ENCODE results near the gene CLUH.

CLUH gene

DNA sequence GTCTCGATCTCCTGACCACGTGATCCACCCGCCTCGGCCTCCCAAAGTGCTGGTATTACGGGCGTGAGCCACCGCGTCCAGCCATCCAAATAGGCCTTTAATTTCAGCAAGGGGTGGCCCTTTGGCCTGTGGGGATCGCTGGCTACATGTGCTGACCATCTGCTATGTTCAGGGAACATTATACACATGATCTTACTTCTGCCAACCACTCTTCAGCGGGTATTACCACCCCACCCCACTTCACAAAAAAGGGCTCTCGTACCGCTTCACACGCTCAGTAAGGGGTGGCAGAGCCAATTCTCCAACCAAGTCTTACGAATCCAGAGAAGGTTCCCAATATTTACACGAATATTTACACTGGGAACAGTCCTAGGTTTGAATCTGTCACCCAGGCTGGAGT is 26.1 kb upstream of the CLUH start:
- H3K27ac ChIP-seq (ENCODE audit: insufficient read depth, low read length, poor library complexity, severe bottlenecking): no peak overlapping the region
- no peak for DNase-seq
- no peaks in the 10 kb centered on the region for H3K4me1 ChIP-seq (ENCODE audit: control insufficient read depth, insufficient read depth, low read length, poor library complexity, severe bottlenecking)

DNA sequence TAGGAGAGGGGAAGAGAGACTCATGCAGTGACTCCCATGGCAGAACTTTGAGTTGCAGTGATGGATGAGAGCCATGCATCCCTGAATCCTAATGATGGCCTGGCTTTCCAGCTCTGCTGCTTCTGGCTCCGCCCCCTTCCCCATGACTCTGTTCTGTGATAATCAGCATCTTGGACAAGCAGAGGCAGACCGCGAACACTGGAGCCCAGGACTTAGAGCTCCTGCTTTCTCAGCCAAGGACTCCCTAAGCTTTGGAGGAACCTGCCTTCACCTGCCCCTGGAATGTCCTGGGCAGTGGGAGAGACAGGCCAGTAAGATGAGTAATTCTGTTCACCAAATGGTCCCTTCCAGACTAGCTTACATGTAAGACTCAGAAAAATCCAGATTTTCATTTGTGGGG is 25.4 kb upstream of the CLUH start:
- Histone ChIP-seq H3K27me3 (replicated peaks; ENCODE audit: control insufficient read depth, insufficient read depth, low read length, poor library complexity, severe bottlenecking) (no peaks in the 10 kb centered on the region), H3K27ac (ENCODE audit: insufficient read depth, low read length, poor library complexity, severe bottlenecking) (no peak overlapping the region), H3K4me1 (ENCODE audit: control insufficient read depth, insufficient read depth, low read length, poor library complexity, severe bottlenecking) (no peaks in the 10 kb centered on the region), H3K9me3 (ENCODE audit: control insufficient read depth, low read length) (no peaks in the 10 kb centered on the region), H3K4me3 (ENCODE audit: insufficient read depth, low read depth, low read length, poor library complexity, severe bottlenecking) (no peak overlapping the region), H3K36me3 (ENCODE audit: control insufficient read depth, insufficient read depth, low read length) (no peaks in the 10 kb centered on the region)
- DNase-seq: no peak

More for the DNA sequence above, 26.1 kb upstream of the CLUH start:
- H3K4me3 ChIP-seq (ENCODE audit: insufficient read depth, low read depth, low read length, poor library complexity, severe bottlenecking): no peak overlapping the region
- no peaks in the 10 kb centered on the region for H3K27me3 ChIP-seq (replicated peaks; ENCODE audit: control insufficient read depth, insufficient read depth, low read length, poor library complexity, severe bottlenecking)
- no peaks in the 10 kb centered on the region for H3K36me3 ChIP-seq (ENCODE audit: control insufficient read depth, insufficient read depth, low read length)
- no peaks in the 10 kb centered on the region for H3K9me3 ChIP-seq (ENCODE audit: control insufficient read depth, low read length)

DNA sequence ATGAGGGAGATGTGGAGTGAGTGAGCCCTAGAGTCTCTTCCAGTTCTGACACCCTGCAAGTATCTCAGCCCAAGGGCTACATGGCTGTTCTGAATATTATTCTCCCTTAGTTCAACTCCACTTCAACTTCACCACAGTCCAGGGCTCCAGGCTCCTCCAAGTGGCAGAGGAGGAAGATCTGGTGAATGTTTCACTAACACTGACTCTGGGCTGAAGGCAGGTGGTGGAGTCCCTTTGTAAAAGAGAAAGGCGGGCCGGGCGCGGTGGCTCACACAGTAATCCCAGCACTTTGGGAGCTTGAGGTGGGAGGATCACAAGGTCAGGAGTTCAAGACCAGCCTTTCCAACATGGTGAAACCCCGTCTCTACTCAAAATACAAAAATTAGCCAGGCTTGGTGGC is 24.3 kb upstream of the CLUH start:
- Histone ChIP-seq H3K27ac (ENCODE audit: insufficient read depth, low read length, poor library complexity, severe bottlenecking) (no peak overlapping the region), H3K27me3 (replicated peaks; ENCODE audit: control insufficient read depth, insufficient read depth, low read length, poor library complexity, severe bottlenecking) (no peaks in the 10 kb centered on the region), H3K4me1 (ENCODE audit: control insufficient read depth, insufficient read depth, low read length, poor library complexity, severe bottlenecking) (no peaks in the 10 kb centered on the region), H3K36me3 (ENCODE audit: control insufficient read depth, insufficient read depth, low read length) (no peaks in the 10 kb centered on the region), H3K4me3 (ENCODE audit: insufficient read depth, low read depth, low read length, poor library complexity, severe bottlenecking) (no peak overlapping the region), H3K9me3 (ENCODE audit: control insufficient read depth, low read length) (no peaks in the 10 kb centered on the region)
- no peak for DNase-seq

DNA sequence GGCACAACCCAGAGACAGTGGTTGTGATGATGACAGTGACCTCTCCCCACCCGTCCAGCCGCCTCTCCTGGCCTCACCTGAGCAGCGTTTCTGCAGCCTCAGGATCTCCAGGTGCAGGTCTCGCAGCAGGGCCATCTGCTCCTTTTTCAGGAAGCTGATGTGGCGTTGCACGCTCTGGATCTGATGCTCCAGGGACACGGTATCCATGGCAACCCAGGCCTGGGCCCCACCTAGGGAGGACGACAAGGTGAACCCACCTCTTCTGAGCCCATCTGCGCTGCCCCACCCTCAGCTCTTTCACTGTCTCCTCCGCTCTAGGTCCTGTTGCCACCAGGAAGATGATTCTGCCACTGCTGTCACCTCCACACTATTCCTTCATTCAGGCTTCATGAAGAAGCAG is 23.4 kb upstream of the CLUH start:
- Histone ChIP-seq H3K36me3 (ENCODE audit: control insufficient read depth, insufficient read depth, low read length) (no peaks in the 10 kb centered on the region), H3K4me1 (ENCODE audit: control insufficient read depth, insufficient read depth, low read length, poor library complexity, severe bottlenecking) (no peaks in the 10 kb centered on the region)

DNA sequence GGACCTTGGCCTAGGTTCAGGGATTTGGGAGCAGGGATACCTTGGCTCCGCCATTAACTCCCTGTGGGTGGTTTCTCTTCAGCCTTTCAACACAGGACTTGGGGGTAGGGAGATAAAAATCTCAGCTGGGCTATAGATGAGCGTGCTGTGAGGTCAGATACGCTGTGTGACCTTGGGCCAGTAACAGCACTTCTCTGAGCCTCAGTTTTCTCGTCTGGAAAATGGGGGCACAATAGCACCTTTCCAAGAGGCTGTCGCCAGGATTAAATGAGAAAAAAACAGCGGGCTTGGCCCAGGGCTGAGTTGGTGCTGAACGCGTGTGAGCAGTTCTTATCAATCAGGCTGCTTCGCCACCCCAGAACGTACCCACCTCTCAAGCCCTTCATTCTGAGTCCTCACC is 20.2 kb upstream of the CLUH start:
- DNase-seq: no peak
- H3K27me3 ChIP-seq (replicated peaks; ENCODE audit: control insufficient read depth, insufficient read depth, low read length, poor library complexity, severe bottlenecking): no peaks in the 10 kb centered on the region
- no peaks in the 10 kb centered on the region for H3K36me3 ChIP-seq (ENCODE audit: control insufficient read depth, insufficient read depth, low read length)
- H3K4me1 ChIP-seq (ENCODE audit: control insufficient read depth, insufficient read depth, low read length, poor library complexity, severe bottlenecking): no peaks in the 10 kb centered on the region
- H3K9me3 ChIP-seq (ENCODE audit: control insufficient read depth, low read length): no peaks in the 10 kb centered on the region
- H3K4me3 ChIP-seq (ENCODE audit: insufficient read depth, low read depth, low read length, poor library complexity, severe bottlenecking): no peak overlapping the region
- H3K27ac ChIP-seq (ENCODE audit: insufficient read depth, low read length, poor library complexity, severe bottlenecking): no peak overlapping the region

More for the DNA sequence above, 23.4 kb upstream of the CLUH start:
- no peaks in the 10 kb centered on the region for H3K9me3 ChIP-seq (ENCODE audit: control insufficient read depth, low read length)
- H3K4me3 ChIP-seq (ENCODE audit: insufficient read depth, low read depth, low read length, poor library complexity, severe bottlenecking): no peak overlapping the region
- DNase-seq: no peak
- no peaks in the 10 kb centered on the region for H3K27me3 ChIP-seq (replicated peaks; ENCODE audit: control insufficient read depth, insufficient read depth, low read length, poor library complexity, severe bottlenecking)
- H3K27ac ChIP-seq (ENCODE audit: insufficient read depth, low read length, poor library complexity, severe bottlenecking): no peak overlapping the region

DNA sequence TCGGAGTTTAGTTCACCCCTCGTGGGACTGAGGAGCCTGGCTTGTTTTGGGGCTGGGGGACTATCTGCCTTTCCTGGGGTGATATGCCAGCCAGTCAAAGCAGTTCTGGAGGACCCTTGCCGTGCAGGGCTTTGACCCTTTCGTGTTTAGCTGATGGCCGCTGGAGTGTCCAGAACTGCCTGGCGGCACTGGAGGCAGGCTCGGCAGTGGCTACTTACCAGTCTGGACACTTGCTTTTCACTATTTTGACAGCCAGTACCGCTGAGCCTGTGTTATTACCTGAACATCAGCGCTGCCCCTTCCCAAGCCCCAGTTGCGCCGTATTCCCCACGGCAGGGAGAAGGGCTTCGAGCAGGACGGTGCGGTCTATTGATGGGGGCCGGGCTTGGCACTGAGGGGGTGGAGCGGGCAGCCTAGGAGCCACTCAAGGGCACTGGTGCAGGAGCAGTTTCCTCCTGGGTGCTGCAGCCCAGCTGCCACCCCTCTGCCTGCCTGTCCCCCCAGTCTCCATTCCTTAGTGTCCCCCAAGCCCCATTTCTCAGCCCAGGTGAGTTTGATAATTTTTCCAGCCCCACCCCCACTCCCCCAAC is 19.3 kb upstream of the CLUH start:
- no peaks in the 10 kb centered on the region for H3K27me3 ChIP-seq (replicated peaks; ENCODE audit: control insufficient read depth, insufficient read depth, low read length, poor library complexity, severe bottlenecking)
- no peak overlapping the region for H3K4me3 ChIP-seq (ENCODE audit: insufficient read depth, low read depth, low read length, poor library complexity, severe bottlenecking)
- H3K27ac ChIP-seq (ENCODE audit: insufficient read depth, low read length, poor library complexity, severe bottlenecking): no peak overlapping the region
- H3K4me1 ChIP-seq (ENCODE audit: control insufficient read depth, insufficient read depth, low read length, poor library complexity, severe bottlenecking): no peaks in the 10 kb centered on the region
- H3K36me3 ChIP-seq (ENCODE audit: control insufficient read depth, insufficient read depth, low read length): no peaks in the 10 kb centered on the region
- no peak for DNase-seq
- H3K9me3 ChIP-seq (ENCODE audit: control insufficient read depth, low read length): no peaks in the 10 kb centered on the region

- H3K9me3 ChIP-seq (ENCODE audit: control insufficient read depth, low read length): no peaks in the 10 kb centered on the region
- H3K27me3 ChIP-seq (replicated peaks; ENCODE audit: control insufficient read depth, insufficient read depth, low read length, poor library complexity, severe bottlenecking): no peaks in the 10 kb centered on the region
- peak overlapping the region; percentile 39 for H3K4me3 ChIP-seq (ENCODE audit: insufficient read depth, low read depth, low read length, poor library complexity, severe bottlenecking)
- H3K36me3 ChIP-seq (ENCODE audit: control insufficient read depth, insufficient read depth, low read length): no peaks in the 10 kb centered on the region
- H3K27ac ChIP-seq (ENCODE audit: insufficient read depth, low read length, poor library complexity, severe bottlenecking): no peak overlapping the region
- no peak for DNase-seq
- H3K4me1 ChIP-seq (ENCODE audit: control insufficient read depth, insufficient read depth, low read length, poor library complexity, severe bottlenecking): no peaks in the 10 kb centered on the region
Measured at GRCh38 chr17:2724784-2725164, 13.2 kb upstream of the CLUH start.

- Histone ChIP-seq H3K27ac (ENCODE audit: insufficient read depth, low read length, poor library complexity, severe bottlenecking) (no peak overlapping the region), H3K4me1 (ENCODE audit: control insufficient read depth, insufficient read depth, low read length, poor library complexity, severe bottlenecking) (no peaks in the 10 kb centered on the region), H3K27me3 (replicated peaks; ENCODE audit: control insufficient read depth, insufficient read depth, low read length, poor library complexity, severe bottlenecking) (no peaks in the 10 kb centered on the region), H3K4me3 (ENCODE audit: insufficient read depth, low read depth, low read length, poor library complexity, severe bottlenecking) (no peak overlapping the region), H3K9me3 (ENCODE audit: control insufficient read depth, low read length) (no peaks in the 10 kb centered on the region), H3K36me3 (ENCODE audit: control insufficient read depth, insufficient read depth, low read length) (no peaks in the 10 kb centered on the region)
- no peak for DNase-seq
Measured at GRCh38 chr17:2723997-2724783, 12.6 kb upstream of the CLUH start.

- no peak for DNase-seq
- Histone ChIP-seq H3K9me3 (ENCODE audit: control insufficient read depth, low read length) (no peaks in the 10 kb centered on the region), H3K36me3 (ENCODE audit: control insufficient read depth, insufficient read depth, low read length) (no peaks in the 10 kb centered on the region), H3K27ac (ENCODE audit: insufficient read depth, low read length, poor library complexity, severe bottlenecking) (no peak overlapping the region), H3K4me1 (ENCODE audit: control insufficient read depth, insufficient read depth, low read length, poor library complexity, severe bottlenecking) (no peaks in the 10 kb centered on the region), H3K4me3 (ENCODE audit: insufficient read depth, low read depth, low read length, poor library complexity, severe bottlenecking) (no peak overlapping the region), H3K27me3 (replicated peaks; ENCODE audit: control insufficient read depth, insufficient read depth, low read length, poor library complexity, severe bottlenecking) (no peaks in the 10 kb centered on the region)
Measured at GRCh38 chr17:2723505-2723996, 12.0 kb upstream of the CLUH start.

DNA sequence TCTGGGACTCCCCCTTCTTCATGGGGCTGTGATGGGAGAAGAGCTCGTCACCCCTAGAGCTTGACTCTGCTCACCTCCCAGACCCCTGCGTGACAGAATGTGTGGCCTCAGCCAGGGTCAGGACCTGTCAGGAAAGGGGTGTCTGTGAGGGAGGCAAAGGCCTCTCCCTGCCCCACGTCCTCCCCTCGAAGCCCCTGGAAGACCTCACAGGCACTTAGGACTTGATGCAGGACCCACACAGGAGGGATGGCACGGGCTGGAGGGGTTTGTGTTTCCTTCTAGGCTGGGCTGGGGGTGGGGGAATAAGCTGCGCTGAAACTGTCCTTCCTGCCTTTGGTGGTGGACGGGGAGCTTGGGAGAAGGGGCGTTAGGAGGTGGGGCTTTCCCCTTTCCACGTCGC is 11.0 kb upstream of the CLUH start:
- no peaks in the 10 kb centered on the region for H3K27me3 ChIP-seq (replicated peaks; ENCODE audit: control insufficient read depth, insufficient read depth, low read length, poor library complexity, severe bottlenecking)

More for the DNA sequence above, 11.0 kb upstream of the CLUH start:
- H3K4me3 ChIP-seq (ENCODE audit: insufficient read depth, low read depth, low read length, poor library complexity, severe bottlenecking): no peak overlapping the region
- H3K9me3 ChIP-seq (ENCODE audit: control insufficient read depth, low read length): no peaks in the 10 kb centered on the region
- DNase-seq: no peak
- no peaks in the 10 kb centered on the region for H3K4me1 ChIP-seq (ENCODE audit: control insufficient read depth, insufficient read depth, low read length, poor library complexity, severe bottlenecking)
- H3K27ac ChIP-seq (ENCODE audit: insufficient read depth, low read length, poor library complexity, severe bottlenecking): no peak overlapping the region
- no peaks in the 10 kb centered on the region for H3K36me3 ChIP-seq (ENCODE audit: control insufficient read depth, insufficient read depth, low read length)
